ENCODE data around the gene ZBTB2. TPM values are rescaled to one million over a fixed set of nuclear protein-coding genes. Genes with fewer than 3 reads are reported as not detected.
A peak's percentile ranks its signal among the peaks of the same experiment; 100 is the strongest.

The ZBTB2 gene
- polyA plus RNA-seq, 1 experiment, result 22.3 TPM

- Histone ChIP-seq H3K4me3 (ENCODE audit: low read depth, low read length) (no peak overlapping the region), H3K9me3 (ENCODE audit: control insufficient read depth, insufficient read depth, low read length) (no peaks in the 10 kb centered on the region), H3K27me3 (ENCODE audit: control insufficient read depth, insufficient read depth, low read length) (no peaks in the 10 kb centered on the region), H3K27ac (ENCODE audit: low read depth, low read length) (no peak overlapping the region)
- TF ChIP-seq CTCF (IDR thresholded peaks at IDR 0.05; ENCODE audit: low read depth, low read length), result no peak
- DNase-seq (ENCODE audit: low read depth, low spot score), result no peak
- POLR2A ChIA-PET, result interaction anchor here (0.6 kb wide), 1 partner anchor 472 kb away, joined by 4 read pairs; no protein-coding TSS in a partner anchor
- CTCF ChIA-PET, result interaction anchor here (0.7 kb wide), 1 partner anchor 416 kb away, joined by 3 read pairs; no protein-coding TSS in a partner anchor
These were observed 17.2 kb downstream of the ZBTB2 start for GRCh38 chr6:151374036-151374683.

- ChIA-PET POLR2A (no interaction called here), CTCF (interaction anchor here (0.7 kb wide), 1 partner anchor 15 kb away, joined by 4 read pairs; no protein-coding TSS in a partner anchor)
- Histone ChIP-seq H3K27ac (ENCODE audit: low read depth, low read length) (no peak overlapping the region), H3K4me3 (ENCODE audit: low read depth, low read length) (no peak overlapping the region), H3K27me3 (ENCODE audit: control insufficient read depth, insufficient read depth, low read length) (no peaks in the 10 kb centered on the region), H3K9me3 (ENCODE audit: control insufficient read depth, insufficient read depth, low read length) (no peaks in the 10 kb centered on the region)
- no peak for TF ChIP-seq CTCF (IDR thresholded peaks at IDR 0.05; ENCODE audit: low read depth, low read length)
- no peak for DNase-seq (ENCODE audit: low read depth, low spot score)
These were observed 19.2 kb downstream of the ZBTB2 start for GRCh38 chr6:151372164-151372563.

GRCh38 chr6:151370509-151371078 is 20.8 kb downstream of the ZBTB2 start:
- Histone ChIP-seq H3K27me3 (ENCODE audit: control insufficient read depth, insufficient read depth, low read length) (no peaks in the 10 kb centered on the region), H3K4me3 (ENCODE audit: low read depth, low read length) (no peak overlapping the region), H3K9me3 (ENCODE audit: control insufficient read depth, insufficient read depth, low read length) (no peaks in the 10 kb centered on the region), H3K27ac (ENCODE audit: low read depth, low read length) (no peak overlapping the region)
- CTCF ChIA-PET, result interaction anchor here (0.6 to 1.9 kb wide), 12 partner anchors 8 to 554 kb away, joined by 3 to 16 read pairs (median 4); no protein-coding TSS in a partner anchor
- TF ChIP-seq CTCF (IDR thresholded peaks at IDR 0.05; ENCODE audit: low read depth, low read length), result peak; percentile 35
- DNase-seq (ENCODE audit: low read depth, low spot score), result no peak
- POLR2A ChIA-PET, result no interaction called here

- no peak overlapping the region for H3K27ac ChIP-seq (ENCODE audit: low read depth, low read length)
- no peaks in the 10 kb centered on the region for H3K27me3 ChIP-seq (ENCODE audit: control insufficient read depth, insufficient read depth, low read length)
- H3K9me3 ChIP-seq (ENCODE audit: control insufficient read depth, insufficient read depth, low read length), result no peaks in the 10 kb centered on the region
- TF ChIP-seq CTCF (IDR thresholded peaks at IDR 0.05; ENCODE audit: low read depth, low read length), result no peak
- POLR2A ChIA-PET, result interaction anchor here (0.6 kb wide), 1 partner anchor 40 kb away, joined by 3 read pairs; no protein-coding TSS in a partner anchor
- no peak for DNase-seq (ENCODE audit: low read depth, low spot score)
- H3K4me3 ChIP-seq (ENCODE audit: low read depth, low read length), result no peak overlapping the region
- CTCF ChIA-PET, result no interaction called here
These were observed 26.1 kb downstream of the ZBTB2 start for GRCh38 chr6:151365233-151365632.

GRCh38 chr6:151359486-151359885 is 31.9 kb downstream of the ZBTB2 start:
- POLR2A ChIA-PET, result no interaction called here
- no peak for TF ChIP-seq CTCF (IDR thresholded peaks at IDR 0.05; ENCODE audit: low read depth, low read length)
- no peak for DNase-seq (ENCODE audit: low read depth, low spot score)
- Histone ChIP-seq H3K27ac (ENCODE audit: low read depth, low read length) (no peak overlapping the region), H3K27me3 (ENCODE audit: control insufficient read depth, insufficient read depth, low read length) (no peaks in the 10 kb centered on the region), H3K9me3 (ENCODE audit: control insufficient read depth, insufficient read depth, low read length) (no peaks in the 10 kb centered on the region), H3K4me3 (ENCODE audit: low read depth, low read length) (no peak overlapping the region)
- CTCF ChIA-PET, result interaction anchor here (0.7 to 1.2 kb wide), 2 partner anchors 9 to 778 kb away, joined by 3 to 4 read pairs; no protein-coding TSS in a partner anchor

All from AG04450 (cell line).